ENCODE data around the gene FEV. TPM values are rescaled to one million over a fixed set of nuclear protein-coding genes. Genes with fewer than 3 reads are reported as not detected.

The FEV gene
- total RNA-seq, 1 donor, result not detected

DNA sequence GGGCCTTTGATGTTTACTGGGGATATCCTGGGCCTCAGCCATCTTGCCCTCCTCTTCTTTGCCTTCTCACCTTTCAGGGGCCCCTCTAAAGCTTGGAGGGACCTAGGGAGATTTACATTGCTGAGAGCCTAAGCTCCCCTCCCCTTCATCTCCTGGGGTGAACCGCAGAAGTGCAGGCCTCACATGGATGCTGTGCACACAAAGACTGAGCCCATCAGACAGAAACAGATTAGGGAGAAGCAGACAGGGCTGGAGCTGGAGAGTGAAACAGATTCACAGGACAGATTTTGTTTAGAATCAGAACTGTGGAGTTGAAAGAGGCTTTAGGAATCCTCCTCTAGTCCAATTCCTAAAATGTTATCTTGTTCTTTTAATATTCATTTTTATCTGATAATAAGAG lies 28.9 kb downstream of the FEV start:
- Histone ChIP-seq H3K27me3 (ENCODE audit: insufficient read depth, low read length) (peaks cover 55% of the 10 kb centered on the region), H3K9me3 (ENCODE audit: low read depth, low read length) (no peaks in the 10 kb centered on the region), H3K79me2 (ENCODE audit: insufficient read depth, low read length) (no peaks in the 10 kb centered on the region), H3K27ac (ENCODE audit: low read depth, low read length) (no peak overlapping the region), H2AFZ (ENCODE audit: low read length) (no peak overlapping the region), H3K36me3 (ENCODE audit: insufficient read depth, low read length) (no peaks in the 10 kb centered on the region), H3K4me2 (ENCODE audit: insufficient read depth, low read length) (no peak overlapping the region), H4K20me1 (ENCODE audit: insufficient read depth, low read length) (no peaks in the 10 kb centered on the region), H3K4me3 (ENCODE audit: insufficient read depth, low read length) (no peak overlapping the region), H3K4me1 (ENCODE audit: insufficient read depth, low read length) (no peaks in the 10 kb centered on the region)
- peak; percentile 81 for DNase-seq (ENCODE audit: insufficient read length, low spot score, missing footprints)
- TF ChIP-seq, protein P1, sequence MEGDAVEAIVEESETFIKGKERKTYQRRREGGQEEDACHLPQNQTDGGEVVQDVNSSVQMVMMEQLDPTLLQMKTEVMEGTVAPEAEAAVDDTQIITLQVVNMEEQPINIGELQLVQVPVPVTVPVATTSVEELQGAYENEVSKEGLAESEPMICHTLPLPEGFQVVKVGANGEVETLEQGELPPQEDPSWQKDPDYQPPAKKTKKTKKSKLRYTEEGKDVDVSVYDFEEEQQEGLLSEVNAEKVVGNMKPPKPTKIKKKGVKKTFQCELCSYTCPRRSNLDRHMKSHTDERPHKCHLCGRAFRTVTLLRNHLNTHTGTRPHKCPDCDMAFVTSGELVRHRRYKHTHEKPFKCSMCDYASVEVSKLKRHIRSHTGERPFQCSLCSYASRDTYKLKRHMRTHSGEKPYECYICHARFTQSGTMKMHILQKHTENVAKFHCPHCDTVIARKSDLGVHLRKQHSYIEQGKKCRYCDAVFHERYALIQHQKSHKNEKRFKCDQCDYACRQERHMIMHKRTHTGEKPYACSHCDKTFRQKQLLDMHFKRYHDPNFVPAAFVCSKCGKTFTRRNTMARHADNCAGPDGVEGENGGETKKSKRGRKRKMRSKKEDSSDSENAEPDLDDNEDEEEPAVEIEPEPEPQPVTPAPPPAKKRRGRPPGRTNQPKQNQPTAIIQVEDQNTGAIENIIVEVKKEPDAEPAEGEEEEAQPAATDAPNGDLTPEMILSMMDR (IDR thresholded peaks at IDR 0.05; ENCODE audit: extremely low read depth, low read depth, low read length), result no peak

DNA sequence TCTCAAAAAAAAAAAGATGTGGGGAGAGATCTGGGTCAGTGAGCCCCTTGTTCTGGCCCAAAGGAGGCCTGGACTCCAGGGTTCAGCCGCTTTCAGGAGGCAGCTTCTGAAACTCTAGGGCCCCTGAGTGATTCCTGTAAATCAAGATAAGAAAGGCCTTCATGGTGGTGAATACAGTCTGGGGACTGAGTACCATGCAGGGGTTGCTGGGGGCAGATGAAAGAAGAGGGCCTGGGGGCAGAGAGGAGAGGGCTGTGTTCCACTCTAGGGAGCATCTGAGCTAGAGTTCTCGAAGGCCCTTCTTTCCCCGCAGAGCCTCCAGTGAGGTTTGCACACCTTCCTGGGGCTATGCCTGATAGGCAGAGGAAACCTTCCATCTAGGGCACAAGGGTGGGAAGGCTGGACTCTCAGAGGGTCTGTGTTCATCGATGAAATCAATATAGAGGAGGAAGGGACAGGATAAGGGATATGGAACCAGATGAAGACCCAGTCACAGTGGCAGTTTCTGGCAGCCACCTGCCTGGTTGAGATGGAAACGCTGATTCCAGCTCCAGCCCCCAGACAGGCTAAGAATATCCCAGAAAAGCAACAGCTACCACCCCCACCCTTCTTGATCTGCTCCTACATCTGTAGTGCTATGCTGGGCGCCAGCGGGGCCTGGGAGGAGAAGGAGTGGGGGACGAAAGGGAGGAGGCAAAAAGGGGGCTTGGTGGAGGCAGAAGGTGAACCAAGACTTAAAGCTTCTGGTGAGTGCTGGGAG lies 30.3 kb downstream of the FEV start:
- DNase-seq (ENCODE audit: insufficient read length, low spot score, missing footprints), result no peak
- no peak overlapping the region for H3K27ac ChIP-seq (ENCODE audit: low read depth, low read length)
- peaks cover 45% of the 10 kb centered on the region for H3K27me3 ChIP-seq (ENCODE audit: insufficient read depth, low read length)
- no peaks in the 10 kb centered on the region for H3K9me3 ChIP-seq (ENCODE audit: low read depth, low read length)
- no peak overlapping the region for H3K4me2 ChIP-seq (ENCODE audit: insufficient read depth, low read length)
- H4K20me1 ChIP-seq (ENCODE audit: insufficient read depth, low read length), result no peaks in the 10 kb centered on the region
- TF ChIP-seq, protein P1 (IDR thresholded peaks at IDR 0.05; ENCODE audit: extremely low read depth, low read depth, low read length), result no peak
- no peak overlapping the region for H3K4me3 ChIP-seq (ENCODE audit: insufficient read depth, low read length)
- no peaks in the 10 kb centered on the region for H3K36me3 ChIP-seq (ENCODE audit: insufficient read depth, low read length)
- no peaks in the 10 kb centered on the region for H3K79me2 ChIP-seq (ENCODE audit: insufficient read depth, low read length)
- H2AFZ ChIP-seq (ENCODE audit: low read length), result no peak overlapping the region
- H3K4me1 ChIP-seq (ENCODE audit: insufficient read depth, low read length), result no peaks in the 10 kb centered on the region

DNA sequence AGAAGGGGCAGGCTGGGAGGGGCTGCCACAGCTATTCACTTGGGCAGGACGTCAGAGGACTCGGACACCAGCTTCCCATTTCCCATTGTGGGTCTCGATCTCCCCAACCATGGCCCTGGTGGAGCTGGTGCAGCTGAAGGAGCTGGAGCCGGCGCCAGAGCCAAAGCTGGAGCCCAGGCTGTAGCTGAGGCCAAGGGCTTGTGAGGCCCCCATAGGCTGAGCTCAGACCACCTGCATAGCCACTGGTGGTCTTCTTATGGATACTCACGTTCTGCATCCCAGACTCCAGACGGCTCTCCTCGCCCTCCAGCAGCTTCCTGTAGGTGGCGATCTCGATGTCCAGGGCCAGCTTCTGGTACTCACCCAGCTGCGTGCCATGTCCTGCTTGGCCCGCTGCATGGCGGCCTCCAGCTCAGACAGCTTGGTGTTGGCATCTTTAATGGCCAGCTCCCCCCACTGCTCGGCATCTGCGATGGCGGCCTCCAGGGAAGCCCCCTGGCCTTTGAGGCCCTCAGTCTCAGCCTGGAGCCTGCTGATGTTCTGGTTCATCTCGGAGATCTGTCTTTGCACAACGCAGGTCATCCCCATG lies 31.5 kb downstream of the FEV start:
- no peaks in the 10 kb centered on the region for H3K9me3 ChIP-seq (ENCODE audit: low read depth, low read length)
- H3K27me3 ChIP-seq (ENCODE audit: insufficient read depth, low read length), result peaks cover 39% of the 10 kb centered on the region
- TF ChIP-seq, protein P1 (IDR thresholded peaks at IDR 0.05; ENCODE audit: extremely low read depth, low read depth, low read length), result no peak

DNA sequence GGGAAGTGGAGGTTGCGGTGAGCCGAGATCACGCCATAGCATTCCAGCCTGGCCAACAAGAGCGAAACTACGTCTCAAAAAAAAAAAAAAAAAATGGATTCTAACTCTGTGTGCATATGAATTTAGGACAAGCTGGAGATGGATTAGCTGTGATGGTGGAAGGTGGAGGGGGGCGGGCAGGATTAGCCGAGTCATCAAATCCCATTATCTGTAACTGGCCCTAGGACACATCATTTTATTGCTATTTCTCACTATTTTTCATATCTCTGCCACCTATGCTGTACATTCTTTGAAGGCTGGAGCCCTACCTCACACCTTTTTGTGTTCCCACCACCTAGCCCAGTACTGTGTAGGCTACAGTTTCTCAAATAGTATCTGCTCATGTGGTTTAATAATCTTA lies 32.8 kb downstream of the FEV start:
- H3K27me3 ChIP-seq (ENCODE audit: insufficient read depth, low read length), result peaks cover 29% of the 10 kb centered on the region
- DNase-seq (ENCODE audit: insufficient read length, low spot score, missing footprints), result no peak
- TF ChIP-seq, protein P1 (IDR thresholded peaks at IDR 0.05; ENCODE audit: extremely low read depth, low read depth, low read length), result no peak

More for the DNA sequence above, 31.5 kb downstream of the FEV start:
- H3K4me3 ChIP-seq (ENCODE audit: insufficient read depth, low read length), result no peak overlapping the region
- no peak overlapping the region for H2AFZ ChIP-seq (ENCODE audit: low read length)
- no peaks in the 10 kb centered on the region for H4K20me1 ChIP-seq (ENCODE audit: insufficient read depth, low read length)
- no peak for DNase-seq (ENCODE audit: insufficient read length, low spot score, missing footprints)
- H3K36me3 ChIP-seq (ENCODE audit: insufficient read depth, low read length), result no peaks in the 10 kb centered on the region
- H3K79me2 ChIP-seq (ENCODE audit: insufficient read depth, low read length), result no peaks in the 10 kb centered on the region
- no peak overlapping the region for H3K4me2 ChIP-seq (ENCODE audit: insufficient read depth, low read length)
- no peak overlapping the region for H3K27ac ChIP-seq (ENCODE audit: low read depth, low read length)
- H3K4me1 ChIP-seq (ENCODE audit: insufficient read depth, low read length), result no peaks in the 10 kb centered on the region

More for the DNA sequence above, 32.8 kb downstream of the FEV start:
- Histone ChIP-seq H3K4me1 (ENCODE audit: insufficient read depth, low read length) (no peaks in the 10 kb centered on the region), H4K20me1 (ENCODE audit: insufficient read depth, low read length) (no peaks in the 10 kb centered on the region), H3K4me2 (ENCODE audit: insufficient read depth, low read length) (no peak overlapping the region), H3K79me2 (ENCODE audit: insufficient read depth, low read length) (no peaks in the 10 kb centered on the region), H3K27ac (ENCODE audit: low read depth, low read length) (no peak overlapping the region), H3K36me3 (ENCODE audit: insufficient read depth, low read length) (no peaks in the 10 kb centered on the region), H2AFZ (ENCODE audit: low read length) (no peak overlapping the region), H3K4me3 (ENCODE audit: insufficient read depth, low read length) (no peak overlapping the region), H3K9me3 (ENCODE audit: low read depth, low read length) (no peaks in the 10 kb centered on the region)

Data from osteoblast (primary cell).